ENCODE data around the gene AXIN1. TPM values are rescaled to one million over a fixed set of nuclear protein-coding genes. Genes with fewer than 3 reads are reported as not detected.
"Not testable (repeated sequence)": the region's sequence is repeated elsewhere in the genome, so short reads cannot be mapped to it uniquely, and the experiment has no call there.

The AXIN1 gene
- polyA plus RNA-seq, 2 of the 4 experiments (the other 2 are of a cell fraction) = 8.7 to 19.3 TPM

DNA sequence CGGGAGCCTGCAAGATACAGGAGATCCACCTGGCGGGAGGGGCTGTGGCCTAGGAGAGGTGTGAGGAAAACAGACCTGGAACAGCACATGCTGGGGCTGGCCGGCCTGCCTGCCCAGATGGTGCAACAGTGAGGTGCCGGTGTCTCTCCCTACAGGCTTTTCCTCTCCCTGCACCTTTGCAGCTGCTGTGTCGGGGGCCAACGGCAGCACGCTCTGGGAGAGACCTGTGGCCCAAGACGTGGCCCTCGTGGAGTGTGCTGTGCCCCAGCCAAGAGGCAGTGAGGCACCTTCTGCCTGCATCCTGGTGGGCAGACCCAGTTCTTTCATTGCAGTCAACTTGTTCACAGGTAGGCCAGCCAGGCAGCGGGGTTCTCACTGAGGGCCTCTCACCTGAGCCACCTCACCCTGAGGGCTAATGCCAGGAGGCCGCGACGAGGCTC lies 92.7 kb downstream of the AXIN1 start:
- POLR2A ChIA-PET = no interaction called here
- no peak for FAIRE-seq
- 87% methylated on average over 12 of the region's 13 CpGs for WGBS (ENCODE audit: missing lambda C conversion rate)
- CTCF ChIA-PET = no interaction called here
- Histone ChIP-seq H3K9me3 (no peaks in the 10 kb centered on the region), H3K4me2 (no peak overlapping the region), H3K4me3 (no peak overlapping the region), H3K27ac (no peak overlapping the region), H3K4me1 (no peaks in the 10 kb centered on the region)
- DNase-seq (ENCODE audit: low read depth in 1 of 2, low spot score in 1 of 2) = no peak
- ATAC-seq = no peak
- TF ChIP-seq MAX (IDR thresholded peaks at IDR 0.05) (no peak), ZFP36 (IDR thresholded peaks at IDR 0.05; ENCODE audit: borderline replicate concordance, partially characterized antibody) (no peak), TFCP2L1 (CRISPR knock-in tag; IDR thresholded peaks at IDR 0.05) (no peak), HOXB5 (CRISPR knock-in tag; IDR thresholded peaks at IDR 0.05) (no peak), TP53 (CRISPR knock-in tag; IDR thresholded peaks at IDR 0.05) (no peak), GATA3 (IDR thresholded peaks at IDR 0.05; ENCODE audit: borderline replicate concordance) (no peak), RNF2 (IDR thresholded peaks at IDR 0.05; ENCODE audit: borderline replicate concordance, low read depth) (no peak), HDAC2 (IDR thresholded peaks at IDR 0.05) (no peak), CEBPB (IDR thresholded peaks at IDR 0.05) (no peak), POLR2A (IDR thresholded peaks at IDR 0.05; ENCODE audit: low read length) (no peak), MAZ (IDR thresholded peaks at IDR 0.05; ENCODE audit: borderline replicate concordance, low read depth, low read length) (no peak), ELK1 (IDR thresholded peaks at IDR 0.05; ENCODE audit: low read depth, low read length) (no peak), BCL3 (IDR thresholded peaks at IDR 0.05) (no peak), NPAS2 (CRISPR knock-in tag; IDR thresholded peaks at IDR 0.05; ENCODE audit: borderline replicate concordance) (no peak), EP300 (IDR thresholded peaks at IDR 0.05) (no peak), PHF8 (IDR thresholded peaks at IDR 0.05; ENCODE audit: borderline replicate concordance, low read depth) (no peak), ESRRA (IDR thresholded peaks at IDR 0.05; ENCODE audit: borderline replicate concordance, low read length) (no peak), EHMT2 (IDR thresholded peaks at IDR 0.05; ENCODE audit: low read depth) (no peak)

DNA sequence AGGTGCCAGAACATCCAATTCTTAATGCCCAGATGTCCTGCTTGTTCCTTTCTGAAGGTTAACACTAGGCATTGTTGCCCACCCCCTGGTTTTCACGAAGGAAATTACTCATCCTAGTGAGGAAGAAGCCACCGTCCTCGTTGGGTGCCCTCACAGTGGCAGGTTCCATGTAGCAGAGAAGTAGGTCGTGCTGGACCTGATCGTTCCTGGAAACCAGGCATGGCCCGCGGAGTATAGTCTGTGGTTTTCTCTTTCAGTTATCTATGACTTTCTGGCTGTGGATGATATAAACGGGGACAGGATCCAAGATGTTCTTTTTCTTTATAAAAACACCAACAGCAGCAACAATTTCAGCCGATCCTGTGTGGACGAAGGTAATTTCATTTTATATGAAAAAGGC lies 93.3 kb downstream of the AXIN1 start:
- ChIA-PET CTCF (no interaction called here), POLR2A (interaction anchor here (0.6 kb wide), 1 partner anchor 82 kb away, joined by 5 read pairs; no protein-coding TSS in a partner anchor)
- FAIRE-seq = no peak
- Histone ChIP-seq H3K27ac (no peak overlapping the region), H3K9me3 (no peaks in the 10 kb centered on the region), H3K4me1 (no peaks in the 10 kb centered on the region), H3K4me2 (no peak overlapping the region), H3K4me3 (no peak overlapping the region)
- no peak for DNase-seq (ENCODE audit: low read depth in 1 of 2, low spot score in 1 of 2)
- ATAC-seq = no peak
- 88% methylated on average over 10 of the region's 10 CpGs for WGBS (ENCODE audit: missing lambda C conversion rate)
- TF ChIP-seq MAX (IDR thresholded peaks at IDR 0.05) = no peak
- no peak for TF ChIP-seq ZFP36 (IDR thresholded peaks at IDR 0.05; ENCODE audit: borderline replicate concordance, partially characterized antibody)

- H3K4me2 ChIP-seq; FAIRE-seq; H3K9me3 ChIP-seq; POLR2A ChIA-PET; CTCF ChIA-PET; ATAC-seq; DNase-seq (ENCODE audit: low read depth in 1 of 2, low spot score in 1 of 2); H3K4me1 ChIP-seq; H3K27ac ChIP-seq; H3K4me3 ChIP-seq: not testable (repeated sequence)
- 96% methylated on average over 12 of the region's 13 CpGs for WGBS (ENCODE audit: missing lambda C conversion rate)
Observed at GRCh38 chr16:258091-258490, 94.4 kb downstream of the AXIN1 start.

- ChIA-PET POLR2A (no interaction called here), CTCF (interaction anchor here (1.6 kb wide), 1 partner anchor 22 kb away, joined by 4 read pairs; no protein-coding TSS in a partner anchor)
- WGBS (ENCODE audit: missing lambda C conversion rate) = 97% methylated on average over 6 of the region's 6 CpGs
- DNase-seq (ENCODE audit: low read depth in 1 of 2, low spot score in 1 of 2) (no peak), FAIRE-seq (no peak), ATAC-seq (no peak)
- Histone ChIP-seq H3K9me3 (no peaks in the 10 kb centered on the region), H3K4me3 (no peak overlapping the region), H3K4me1 (peaks cover 8% of the 10 kb centered on the region; the same call in 2 of the 3 replicates), H3K4me2 (no peak overlapping the region), H3K27ac (no peak overlapping the region)
- TF ChIP-seq EHF (CRISPR knock-in tag; IDR thresholded peaks at IDR 0.05) (no peak), ZNF302 (CRISPR knock-in tag; IDR thresholded peaks at IDR 0.05) (no peak), CHD4 (IDR thresholded peaks at IDR 0.05; ENCODE audit: borderline replicate concordance) (no peak), ESRRA (IDR thresholded peaks at IDR 0.05; ENCODE audit: borderline replicate concordance, low read length) (no peak), ATOH8 (CRISPR knock-in tag; IDR thresholded peaks at IDR 0.05; ENCODE audit: low read depth) (no peak), JUN (IDR thresholded peaks at IDR 0.05) (no peak), HDAC2 (IDR thresholded peaks at IDR 0.05) (no peak), HOXA7 (CRISPR knock-in tag; IDR thresholded peaks at IDR 0.05) (no peak), RARB (CRISPR knock-in tag; IDR thresholded peaks at IDR 0.05) (no peak), HOXB13 (CRISPR knock-in tag; IDR thresholded peaks at IDR 0.05; ENCODE audit: low read depth) (no peak), FOSL2 (IDR thresholded peaks at IDR 0.05) (no peak), FOSL2 (CRISPR knock-in tag; IDR thresholded peaks at IDR 0.05) (no peak)
Observed at GRCh38 chr16:255183-255582, 97.3 kb downstream of the AXIN1 start.
